ENCODE results near the gene TMED6.

TMED6 gene

DNA sequence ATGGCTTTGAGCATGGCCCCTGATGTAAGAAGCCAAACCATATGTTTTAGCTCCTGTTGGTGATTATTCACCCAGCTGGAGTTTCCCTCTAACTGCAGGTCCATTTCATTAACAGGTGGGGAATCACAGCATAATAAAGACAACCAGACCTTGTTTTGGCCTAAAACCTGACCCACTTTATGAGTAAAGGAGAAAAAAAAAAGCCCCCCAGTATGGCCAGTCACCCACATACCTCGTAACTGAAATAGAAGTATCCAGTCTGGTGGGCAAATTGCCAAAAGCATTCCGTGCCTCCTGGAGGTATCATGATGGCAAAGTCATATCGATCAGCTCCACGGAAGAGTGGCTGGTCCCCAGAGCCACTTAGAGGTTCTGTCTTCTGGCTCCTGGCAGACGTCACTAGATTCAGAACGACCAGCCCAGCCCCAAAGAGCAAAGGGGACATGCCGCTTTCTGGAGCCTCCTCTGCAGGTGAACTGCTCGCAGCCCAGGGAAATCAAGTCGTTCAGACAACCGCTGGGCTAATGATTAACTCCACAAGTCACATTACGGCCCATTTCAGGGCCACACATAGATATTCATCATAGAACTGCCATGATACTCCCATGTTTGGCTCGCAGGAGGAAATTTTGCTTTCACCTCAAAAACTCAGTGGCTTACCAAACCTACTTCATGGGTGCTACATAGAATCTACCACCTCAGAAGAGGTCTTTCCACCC, at the start of gene TMED6:
TMED6 (minus strand) TSS at position 478 of the 719 bp plus-strand sequence; CDS start at position 445, 33 bp downstream.
- DNase-seq (ENCODE audit: low read depth) = no peak

DNA sequence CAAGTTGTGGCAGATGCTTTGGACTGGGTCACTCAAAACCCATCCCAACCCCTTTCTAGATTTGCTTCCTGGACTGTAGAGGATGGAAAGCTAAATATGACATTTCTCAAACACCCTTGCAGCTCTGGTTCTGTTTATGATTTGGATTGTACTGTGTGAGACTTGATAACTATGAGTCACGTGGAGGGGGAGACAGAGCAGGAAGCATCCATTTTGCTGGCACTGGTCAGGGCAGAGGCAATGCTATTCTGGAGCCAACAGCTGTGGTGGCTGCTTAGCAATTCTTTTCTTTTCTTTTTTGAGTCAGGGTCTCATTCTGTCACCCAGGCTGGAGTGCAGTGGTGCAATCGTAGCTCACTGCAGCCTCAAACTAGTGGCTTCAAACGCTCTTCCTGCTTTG, 47.8 kb upstream of the TMED6 start:
- no peak for DNase-seq (ENCODE audit: low read depth)

DNA sequence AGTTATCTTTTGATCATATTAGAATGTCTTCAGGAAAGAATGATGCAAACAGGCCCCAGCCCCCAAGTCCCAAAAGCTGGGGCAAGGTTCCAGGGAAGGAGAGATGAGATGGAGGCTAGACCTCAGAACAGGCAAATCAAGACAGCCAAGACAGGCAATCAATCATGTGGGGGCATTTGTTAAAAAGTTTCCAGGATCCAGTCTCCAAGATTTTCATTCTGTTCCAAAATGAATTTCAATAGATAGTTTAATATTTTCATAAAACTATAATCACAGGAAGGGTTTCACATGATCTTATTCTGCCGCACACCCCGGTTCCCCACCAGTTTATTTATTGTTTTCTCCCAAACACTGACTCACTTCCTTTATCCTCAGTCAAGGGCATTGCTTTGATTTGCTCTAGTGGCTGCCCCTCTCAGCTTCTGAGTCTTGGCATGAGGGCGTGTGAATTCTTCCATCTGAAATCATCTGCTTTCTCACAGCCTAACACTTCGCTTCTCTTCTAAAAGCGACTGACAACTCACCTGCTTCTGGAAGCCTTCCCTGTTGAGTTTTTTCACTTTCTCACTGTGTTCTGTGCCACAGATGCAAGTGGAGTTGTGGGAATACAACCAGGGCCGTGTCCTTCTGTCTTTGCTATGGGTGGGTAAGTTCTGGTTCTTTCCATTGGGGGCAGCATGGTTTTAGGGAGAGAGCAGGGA, 46.4 kb upstream of the TMED6 start:
- DNase-seq (ENCODE audit: low read depth) = no peak

DNA sequence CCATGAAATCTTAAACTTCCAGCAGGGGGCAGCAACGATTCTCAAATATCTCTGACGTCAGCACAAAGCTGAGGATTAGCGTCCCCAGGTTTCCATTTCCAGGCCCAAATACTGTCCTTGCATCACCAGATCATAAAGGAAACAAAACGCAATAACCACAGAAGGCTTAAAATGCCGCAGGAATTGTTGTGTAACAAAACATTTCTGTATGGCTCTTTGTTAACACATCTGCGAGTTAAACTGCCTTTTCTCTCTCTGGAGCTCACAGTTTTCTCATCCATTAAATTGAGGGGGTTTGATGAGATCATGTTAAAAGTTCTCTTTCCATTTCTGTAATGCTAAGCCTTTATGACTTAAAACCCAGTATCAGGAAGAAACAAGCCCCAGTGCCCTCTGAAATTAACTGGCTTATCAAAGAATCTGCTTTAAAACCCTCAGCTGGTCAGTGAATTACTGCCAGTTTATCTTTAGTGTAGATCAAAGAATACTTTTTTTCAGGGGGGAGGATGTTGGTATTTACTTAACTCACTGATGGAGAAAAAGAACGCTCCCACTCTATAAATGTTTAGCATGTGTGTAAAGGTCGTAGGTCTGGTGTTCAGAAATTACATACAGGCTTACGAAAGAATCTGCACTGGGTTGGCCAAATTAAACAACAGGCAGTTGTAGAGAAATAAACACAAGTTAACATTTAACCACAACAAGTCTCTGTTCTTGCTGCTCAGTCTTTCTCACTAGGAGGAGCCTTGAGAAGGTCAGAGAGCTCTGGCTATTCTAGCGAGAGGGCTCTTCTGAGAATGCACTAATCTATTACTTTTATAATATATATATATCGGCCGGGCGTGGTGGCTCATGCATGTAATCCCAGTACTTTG, 44.8 kb upstream of the TMED6 start:
- peak; percentile 31 for DNase-seq (ENCODE audit: low read depth)

DNA sequence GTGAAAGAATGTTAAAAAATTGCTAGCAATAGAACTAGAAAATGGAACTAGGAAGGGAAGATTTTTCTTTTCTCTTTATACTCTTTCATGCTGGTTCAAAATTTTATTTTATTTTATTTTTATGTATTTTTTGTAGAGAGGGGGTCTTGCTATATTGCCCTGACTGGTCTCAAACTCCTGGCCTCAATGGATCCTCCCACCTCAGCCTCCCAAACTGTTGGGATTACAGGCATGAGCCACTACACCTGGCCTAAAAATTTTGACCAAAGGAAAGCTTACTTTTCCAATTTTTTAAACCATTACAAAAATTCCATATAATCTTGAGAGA, 44.2 kb upstream of the TMED6 start:
- DNase-seq (ENCODE audit: low read depth) = no peak

DNA sequence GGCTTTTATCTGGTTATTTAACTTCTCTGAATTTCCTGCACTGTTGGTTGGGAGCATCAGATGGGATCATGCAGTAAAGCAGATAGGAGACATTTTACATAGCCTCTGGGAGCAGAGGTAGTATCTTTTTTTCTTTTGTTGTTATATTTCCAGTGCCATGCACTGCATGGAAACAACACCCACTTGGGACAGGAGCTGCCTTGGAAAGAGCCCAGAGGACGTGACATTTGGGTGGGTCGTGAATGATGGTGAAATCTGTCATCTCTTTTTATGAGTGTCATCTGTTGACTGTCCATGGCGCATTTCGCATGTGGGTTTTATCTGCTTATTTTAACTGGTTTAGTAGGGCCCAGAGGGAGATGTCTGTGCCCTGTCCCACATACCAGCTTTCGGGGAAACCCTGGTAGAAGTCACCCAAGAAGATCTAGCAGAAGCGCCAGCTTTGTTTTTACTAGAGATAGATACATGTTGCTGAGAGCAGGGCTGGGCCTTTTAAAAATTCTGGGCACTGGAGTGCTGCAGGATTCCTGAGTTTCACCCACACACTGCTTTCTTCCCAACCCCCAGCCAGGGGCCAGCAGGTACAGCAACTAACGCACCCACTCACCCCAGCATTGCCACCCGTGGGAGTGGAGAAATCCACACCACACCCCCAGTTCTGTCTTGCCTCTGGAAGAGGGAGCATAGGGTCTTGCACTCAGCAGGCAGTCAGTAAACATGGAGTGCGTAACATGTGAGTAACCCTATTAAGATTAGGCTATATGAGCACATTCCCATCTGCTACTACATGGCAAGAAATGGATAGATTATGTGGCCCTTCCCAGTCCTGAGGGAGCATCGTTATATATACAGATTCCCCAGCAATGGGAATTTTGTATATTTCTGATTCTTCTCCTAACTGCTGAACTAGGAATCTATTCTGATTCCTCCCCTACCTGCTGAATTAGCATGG, 42.6 kb upstream of the TMED6 start:
- DNase-seq (ENCODE audit: low read depth) = no peak

DNA sequence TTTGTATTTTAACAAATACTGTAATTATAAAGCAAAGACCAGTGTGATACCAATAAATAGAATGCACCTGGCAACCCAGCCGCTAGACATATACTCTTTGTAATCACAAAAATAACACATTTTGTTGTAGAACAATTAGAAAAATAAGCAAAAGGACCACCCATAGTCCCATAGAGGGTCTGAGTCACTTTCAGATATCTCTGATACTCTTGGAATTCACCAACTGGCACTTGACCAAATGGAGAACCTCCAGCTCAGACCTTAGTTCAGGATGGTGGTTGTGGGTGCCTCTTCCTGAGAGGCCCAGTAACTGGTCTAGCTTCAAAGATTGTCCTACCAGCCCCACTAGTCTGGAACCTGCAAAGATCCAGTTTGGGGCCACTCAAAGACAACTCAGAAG, 35.0 kb upstream of the TMED6 start:
- no peak for DNase-seq (ENCODE audit: low read depth)

DNA sequence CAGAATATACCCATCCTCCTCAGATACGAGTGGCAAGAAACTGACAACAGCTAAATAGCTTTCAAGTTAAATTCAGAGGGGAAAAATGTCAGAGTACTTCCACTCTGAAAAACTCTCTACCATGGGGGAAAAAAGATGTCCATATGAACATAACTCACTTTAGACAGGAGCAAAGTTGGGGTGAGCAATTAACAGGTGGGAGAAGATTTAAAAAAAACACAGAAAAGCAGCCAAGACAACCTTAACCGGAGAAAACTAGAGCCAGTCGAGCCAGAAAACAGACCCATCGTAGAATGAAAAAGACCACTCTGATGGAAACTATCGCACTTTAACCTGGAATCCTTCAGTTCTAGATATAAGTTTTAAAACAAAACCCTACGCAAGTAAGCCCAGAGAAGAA, 33.4 kb upstream of the TMED6 start:
- no peak for DNase-seq (ENCODE audit: low read depth)

DNA sequence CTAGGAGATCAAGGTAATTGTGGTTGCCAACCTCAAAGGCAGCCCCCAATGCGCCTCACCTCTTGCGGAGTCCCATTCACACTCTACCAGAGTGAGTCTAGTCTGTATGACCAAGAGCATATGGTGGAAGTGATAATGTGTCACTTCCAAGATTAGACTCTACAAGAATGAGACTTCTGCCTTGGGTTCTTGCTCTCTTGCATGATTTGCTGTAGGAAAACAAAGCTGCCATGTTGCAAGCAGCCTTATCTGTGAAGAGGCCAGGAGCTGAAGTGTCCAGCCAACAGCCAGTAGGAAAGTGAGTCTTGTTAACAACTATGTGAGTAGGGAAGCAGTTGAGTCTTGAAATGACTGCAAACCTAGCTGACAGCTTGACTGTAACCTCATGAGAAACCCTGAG, 30.8 kb upstream of the TMED6 start:
- DNase-seq (ENCODE audit: low read depth) = no peak

DNA sequence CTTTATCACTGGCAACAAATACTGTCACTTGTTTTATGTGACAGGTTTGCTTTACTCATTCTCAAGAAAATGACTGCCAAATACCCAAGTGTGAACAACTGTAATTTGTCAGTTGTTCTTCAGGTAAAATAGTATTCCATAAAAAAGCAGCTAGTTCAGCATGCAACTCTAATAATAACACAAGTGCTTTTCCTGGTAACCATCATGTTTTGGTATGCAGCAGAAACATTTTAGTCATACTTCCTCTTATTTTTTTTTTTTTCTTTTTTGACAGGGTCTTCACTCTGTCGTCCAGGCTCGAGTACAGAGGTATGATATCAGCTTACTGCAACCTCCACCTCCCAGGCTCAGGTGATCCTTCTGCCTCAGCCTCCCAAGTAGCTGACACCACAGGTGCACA, 29.6 kb upstream of the TMED6 start:
- DNase-seq (ENCODE audit: low read depth) = no peak

DNA sequence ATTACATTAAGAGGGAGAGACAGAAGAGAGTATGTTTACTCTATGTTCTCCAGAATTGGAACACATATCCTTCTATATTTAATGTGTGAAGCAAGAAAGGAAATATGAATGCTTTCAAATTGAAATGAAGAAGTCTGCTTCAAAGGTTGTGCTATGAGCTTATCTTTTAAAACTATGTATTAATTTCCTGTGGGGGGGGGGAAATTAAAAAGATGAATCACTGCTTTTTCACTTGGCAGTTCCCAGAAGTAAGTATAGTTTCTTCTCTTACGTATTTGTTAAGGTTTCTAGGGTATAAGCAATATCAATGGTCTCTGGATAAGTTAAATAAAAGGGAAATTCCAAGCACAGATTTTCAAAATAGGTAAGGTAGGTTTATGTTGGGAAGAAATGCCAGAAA, 27.2 kb upstream of the TMED6 start:
- no peak for DNase-seq (ENCODE audit: low read depth)

DNA sequence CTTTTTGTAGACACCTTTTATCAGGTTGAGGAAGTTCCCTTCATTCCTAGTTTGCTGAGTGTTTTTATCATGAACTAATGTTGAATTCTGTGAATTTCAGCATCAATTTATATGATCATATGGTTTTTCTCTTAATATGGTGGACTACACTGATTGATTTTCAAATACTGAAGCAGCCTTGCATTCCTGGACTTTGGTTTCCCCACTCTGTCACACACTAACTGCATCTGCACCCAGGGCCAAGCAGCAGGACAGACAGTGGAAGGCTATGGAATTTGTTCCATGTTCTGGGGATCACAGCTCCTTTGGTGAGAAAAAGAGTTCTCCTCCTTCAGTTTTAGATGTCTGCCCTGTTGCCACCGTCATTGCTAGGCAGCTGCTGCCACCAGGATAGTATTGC, 26.4 kb upstream of the TMED6 start:
- no peak for DNase-seq (ENCODE audit: low read depth)

DNA sequence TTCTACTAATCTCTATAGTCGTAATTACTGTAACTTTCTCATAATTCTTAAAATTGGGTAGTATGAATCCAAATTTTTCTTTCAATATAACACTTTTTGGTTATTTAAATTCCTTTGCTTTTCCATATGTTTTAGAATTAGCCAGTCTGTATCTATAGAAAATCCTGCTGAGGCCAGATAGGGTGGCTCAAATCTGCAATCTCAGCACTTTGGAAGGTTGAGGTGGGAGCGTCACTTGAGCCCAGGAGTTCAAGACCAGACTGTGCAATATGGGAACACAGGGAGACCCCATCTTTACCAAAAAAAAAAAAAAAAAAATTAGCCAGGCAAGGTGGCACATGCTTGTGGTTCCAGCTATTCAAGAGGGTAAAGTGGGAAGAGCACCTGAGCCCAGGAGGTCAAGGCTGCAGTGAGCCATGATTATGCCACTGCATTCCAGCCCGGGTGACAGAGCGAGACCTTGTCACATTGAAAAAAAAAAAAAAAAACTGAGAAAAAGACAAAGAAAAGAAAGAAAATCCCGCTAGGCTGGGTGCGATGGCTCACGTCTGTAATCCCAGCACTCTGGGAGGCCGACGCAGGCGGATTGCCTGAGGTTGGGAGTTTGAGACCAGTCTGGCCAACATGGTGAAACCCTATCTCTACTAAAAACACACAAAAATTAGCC, 24.9 kb upstream of the TMED6 start:
- no peak for DNase-seq (ENCODE audit: low read depth)

DNA sequence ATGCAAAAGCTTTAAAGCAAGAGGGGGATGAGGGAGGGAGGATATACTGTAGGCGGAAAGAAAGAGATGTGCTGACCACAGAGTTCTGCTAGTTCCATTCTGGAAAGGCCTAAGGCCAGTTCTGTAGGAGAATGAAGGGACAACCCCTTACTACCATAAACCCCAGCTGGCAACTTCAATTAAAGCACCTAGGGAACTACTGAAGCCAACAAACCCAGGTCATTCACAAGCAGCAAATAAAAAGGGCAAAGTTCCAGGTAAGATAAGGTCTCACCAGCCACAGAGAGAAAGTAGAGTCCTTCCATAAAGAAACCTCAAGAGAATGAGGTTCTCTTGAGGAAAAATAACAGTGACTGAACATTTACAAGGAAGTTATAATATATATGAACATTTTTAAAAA, 21.4 kb upstream of the TMED6 start:
- no peak for DNase-seq (ENCODE audit: low read depth)

DNA sequence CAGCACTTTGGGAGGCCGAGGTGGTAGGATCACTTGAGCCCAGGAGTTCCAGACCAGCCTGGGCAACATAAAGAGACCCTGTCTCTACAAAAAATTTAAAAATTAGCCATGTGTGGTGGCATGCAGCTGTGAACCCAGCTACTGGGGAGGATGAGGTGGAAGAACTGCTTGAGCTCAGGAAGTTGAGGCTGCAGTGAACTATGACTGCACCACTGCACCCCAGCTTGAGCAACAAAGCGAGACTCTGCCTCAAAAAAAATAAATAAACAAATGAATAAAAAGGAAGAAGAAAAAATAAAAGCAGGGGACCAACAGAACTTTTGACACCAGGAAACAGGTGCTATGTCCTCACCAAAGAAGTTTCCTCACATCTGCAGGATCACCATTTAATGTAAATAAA, 20.0 kb upstream of the TMED6 start:
- no peak for DNase-seq (ENCODE audit: low read depth)

DNA sequence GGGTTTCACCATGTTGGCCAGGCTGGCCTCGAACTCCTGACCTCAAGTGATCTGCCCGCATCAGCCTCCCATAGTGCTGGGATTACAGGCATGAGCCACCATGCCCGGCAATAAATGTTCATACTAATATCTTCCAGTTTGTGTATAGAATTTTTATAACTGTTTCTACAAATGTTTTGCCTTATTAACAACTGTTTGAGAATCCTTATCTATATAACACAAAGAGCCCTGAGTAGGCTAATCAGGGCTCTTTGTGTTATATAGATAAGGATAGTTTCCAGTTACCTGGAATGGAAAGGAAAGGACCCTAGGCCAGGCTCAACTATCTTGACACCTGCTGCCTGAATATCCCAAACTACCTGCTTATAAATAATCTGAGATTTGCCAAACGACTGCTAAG, 17.3 kb upstream of the TMED6 start:
- DNase-seq (ENCODE audit: low read depth) = no peak

DNA sequence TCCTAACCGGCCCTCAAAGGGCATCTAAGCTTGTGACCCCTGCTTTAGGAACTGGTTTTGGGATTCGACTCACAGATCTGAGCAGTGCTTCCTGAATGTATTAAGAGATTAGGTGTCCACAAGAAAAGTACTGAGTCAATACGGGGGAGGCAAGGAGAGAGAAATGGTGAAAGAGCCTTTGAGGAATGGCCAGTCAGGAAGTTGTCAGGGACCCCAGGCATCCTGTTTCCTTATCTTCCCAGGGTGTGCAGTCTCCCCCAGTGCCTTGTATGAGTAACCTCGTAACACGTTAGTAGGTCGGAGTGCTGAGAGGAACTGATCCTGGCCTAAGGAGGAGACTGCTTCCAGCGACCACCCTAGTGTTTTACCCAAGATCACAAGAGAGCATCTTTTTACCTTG, 16.4 kb upstream of the TMED6 start:
- no peak for DNase-seq (ENCODE audit: low read depth)

DNA sequence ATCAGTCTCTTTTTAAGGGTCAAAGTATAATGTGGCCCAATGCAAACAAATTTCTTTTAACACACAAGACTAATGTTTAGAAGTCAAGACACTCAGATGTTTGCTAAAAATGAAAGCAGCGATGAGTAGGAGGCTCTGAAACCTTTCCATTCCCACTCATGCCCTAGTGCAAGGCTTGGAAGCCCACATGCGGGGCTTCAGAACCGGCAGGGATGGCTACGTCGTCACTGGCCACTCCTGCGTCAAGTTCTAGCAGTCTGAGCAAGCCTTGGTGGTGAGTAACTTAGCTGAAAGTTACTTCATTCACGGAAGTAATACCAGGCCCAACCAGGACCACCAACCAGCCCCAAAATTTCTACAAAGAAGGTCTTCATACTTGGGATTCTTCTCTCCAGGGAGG, 14.8 kb upstream of the TMED6 start:
- no peak for DNase-seq (ENCODE audit: low read depth)

DNA sequence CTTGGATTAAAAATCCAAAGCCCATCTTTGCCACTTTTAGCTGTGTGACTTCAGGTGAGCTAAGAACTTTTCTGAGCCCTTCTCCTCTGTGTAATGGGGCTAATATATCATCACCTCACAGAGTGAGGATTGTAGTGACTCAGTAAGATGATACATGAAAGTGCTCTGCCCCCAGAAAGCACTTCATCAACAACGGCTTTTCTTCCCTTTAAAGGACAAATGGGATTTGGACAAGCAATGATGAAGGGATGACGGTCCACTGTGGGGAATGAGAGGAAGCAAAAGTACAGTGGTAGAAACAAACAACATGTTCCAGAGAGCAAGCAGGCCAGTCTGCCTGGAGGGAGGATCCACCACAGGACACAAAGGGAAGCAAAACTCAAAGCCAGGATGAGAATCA, 14.3 kb upstream of the TMED6 start:
- no peak for DNase-seq (ENCODE audit: low read depth)

DNA sequence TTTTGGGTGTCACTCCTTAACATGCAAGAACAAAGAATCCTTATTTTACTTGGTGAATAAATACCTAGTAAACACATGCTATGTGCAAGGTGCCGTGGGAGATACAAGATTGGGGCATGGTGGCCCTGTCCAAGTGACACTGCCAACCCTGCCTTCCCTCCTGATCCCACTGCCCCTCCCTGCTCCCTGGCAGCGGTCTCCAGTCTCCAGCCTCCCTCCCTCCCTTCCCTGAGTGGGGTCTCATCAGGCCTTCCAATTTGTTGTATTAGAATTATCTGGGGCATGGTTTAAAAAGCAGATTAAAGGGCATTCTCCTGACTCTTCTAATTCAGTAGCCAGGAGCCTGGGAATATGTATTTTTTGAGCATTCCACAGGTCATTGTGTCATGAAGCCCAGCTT, 12.5 kb upstream of the TMED6 start:
- DNase-seq (ENCODE audit: low read depth) = no peak

DNA sequence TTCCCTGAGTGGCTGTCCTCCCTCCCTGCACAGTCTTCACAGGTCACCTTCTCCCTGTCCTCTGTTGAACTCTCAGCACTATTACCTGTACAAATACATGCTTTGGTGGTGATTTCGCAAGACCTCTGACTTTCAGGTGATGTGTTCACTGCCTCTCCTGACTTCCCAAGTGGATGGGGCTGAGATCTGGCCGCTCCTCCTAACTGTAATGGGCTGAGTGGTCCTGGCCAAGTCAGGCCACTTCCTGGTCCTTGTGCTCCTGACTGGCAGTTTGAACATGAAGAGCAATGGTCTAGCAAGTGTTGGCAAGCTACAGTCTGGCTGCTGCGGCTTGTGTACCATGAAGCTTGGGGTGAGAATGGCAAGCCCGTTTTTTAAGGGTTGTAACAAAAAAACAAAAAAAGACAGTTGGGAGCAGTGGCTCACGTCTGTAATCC, 11.7 kb upstream of the TMED6 start:
- no peak for DNase-seq (ENCODE audit: low read depth)
